ENCODE data around the gene SLC34A1.
A peak's percentile ranks its signal among the peaks of the same experiment; 100 is the strongest.

SLC34A1 gene

DNA sequence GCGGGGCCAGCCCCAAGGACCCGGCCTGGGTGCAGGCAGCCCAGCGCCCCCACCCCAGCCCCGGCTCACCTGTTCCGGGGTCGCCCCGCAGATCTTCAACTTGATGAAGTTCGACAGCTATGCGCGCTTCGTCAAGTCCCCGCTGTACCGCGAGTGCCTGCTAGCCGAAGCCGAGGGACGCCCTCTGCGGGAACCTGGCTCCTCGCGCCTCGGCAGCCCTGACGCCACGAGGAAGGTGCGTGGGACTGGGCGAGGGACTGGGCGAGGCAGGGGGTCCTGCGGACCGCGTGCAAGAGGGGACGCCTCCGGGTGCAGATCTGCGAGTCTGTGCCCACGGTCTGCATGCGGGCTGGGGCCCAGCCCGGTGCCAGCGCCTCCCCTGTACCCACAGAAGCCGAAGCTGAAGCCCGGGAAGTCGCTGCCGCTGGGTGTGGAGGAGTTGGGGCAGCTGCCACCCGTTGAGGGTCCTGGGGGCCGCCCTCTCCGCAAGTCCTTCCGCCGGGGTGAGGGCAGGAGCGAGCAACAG is 16.8 kb upstream of the SLC34A1 start:
- Histone ChIP-seq H3K9me3 (ENCODE audit: insufficient read depth, low read length) (no peaks in the 10 kb centered on the region), H3K27ac (ENCODE audit: low read depth, low read length) (no peak overlapping the region), H2AFZ (ENCODE audit: low read depth, low read length, severe bottlenecking) (no peak overlapping the region), H3K27me3 (ENCODE audit: low read length) (no peaks in the 10 kb centered on the region), H3K79me2 (ENCODE audit: insufficient read depth, low read length) (no peaks in the 10 kb centered on the region), H4K20me1 (ENCODE audit: low read depth, low read length) (no peaks in the 10 kb centered on the region), H3K36me3 (ENCODE audit: low read length) (no peaks in the 10 kb centered on the region), H3K9me2 (replicated peaks; ENCODE audit: insufficient read depth, low read length) (no peaks in the 10 kb centered on the region), H3K4me3 (ENCODE audit: insufficient read depth, low read length, poor library complexity, severe bottlenecking) (no peak overlapping the region), H3K9ac (ENCODE audit: low read length) (no peak overlapping the region), H3K4me2 (ENCODE audit: low read depth, low read length, poor library complexity, severe bottlenecking) (no peak overlapping the region), H3F3A (ENCODE audit: insufficient read depth) (peaks cover under 1% of the 10 kb centered on the region; the same call in 1 of the 2 replicates)
- TF ChIP-seq, protein P1, sequence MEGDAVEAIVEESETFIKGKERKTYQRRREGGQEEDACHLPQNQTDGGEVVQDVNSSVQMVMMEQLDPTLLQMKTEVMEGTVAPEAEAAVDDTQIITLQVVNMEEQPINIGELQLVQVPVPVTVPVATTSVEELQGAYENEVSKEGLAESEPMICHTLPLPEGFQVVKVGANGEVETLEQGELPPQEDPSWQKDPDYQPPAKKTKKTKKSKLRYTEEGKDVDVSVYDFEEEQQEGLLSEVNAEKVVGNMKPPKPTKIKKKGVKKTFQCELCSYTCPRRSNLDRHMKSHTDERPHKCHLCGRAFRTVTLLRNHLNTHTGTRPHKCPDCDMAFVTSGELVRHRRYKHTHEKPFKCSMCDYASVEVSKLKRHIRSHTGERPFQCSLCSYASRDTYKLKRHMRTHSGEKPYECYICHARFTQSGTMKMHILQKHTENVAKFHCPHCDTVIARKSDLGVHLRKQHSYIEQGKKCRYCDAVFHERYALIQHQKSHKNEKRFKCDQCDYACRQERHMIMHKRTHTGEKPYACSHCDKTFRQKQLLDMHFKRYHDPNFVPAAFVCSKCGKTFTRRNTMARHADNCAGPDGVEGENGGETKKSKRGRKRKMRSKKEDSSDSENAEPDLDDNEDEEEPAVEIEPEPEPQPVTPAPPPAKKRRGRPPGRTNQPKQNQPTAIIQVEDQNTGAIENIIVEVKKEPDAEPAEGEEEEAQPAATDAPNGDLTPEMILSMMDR (IDR thresholded peaks at IDR 0.05; ENCODE audit: insufficient read depth, low read length, poor library complexity, severe bottlenecking), result no peak
- TF ChIP-seq EZH2phosphoT487 (conservative IDR thresholded peaks at IDR 0.05; ENCODE audit: low read length), result no peak

DNA sequence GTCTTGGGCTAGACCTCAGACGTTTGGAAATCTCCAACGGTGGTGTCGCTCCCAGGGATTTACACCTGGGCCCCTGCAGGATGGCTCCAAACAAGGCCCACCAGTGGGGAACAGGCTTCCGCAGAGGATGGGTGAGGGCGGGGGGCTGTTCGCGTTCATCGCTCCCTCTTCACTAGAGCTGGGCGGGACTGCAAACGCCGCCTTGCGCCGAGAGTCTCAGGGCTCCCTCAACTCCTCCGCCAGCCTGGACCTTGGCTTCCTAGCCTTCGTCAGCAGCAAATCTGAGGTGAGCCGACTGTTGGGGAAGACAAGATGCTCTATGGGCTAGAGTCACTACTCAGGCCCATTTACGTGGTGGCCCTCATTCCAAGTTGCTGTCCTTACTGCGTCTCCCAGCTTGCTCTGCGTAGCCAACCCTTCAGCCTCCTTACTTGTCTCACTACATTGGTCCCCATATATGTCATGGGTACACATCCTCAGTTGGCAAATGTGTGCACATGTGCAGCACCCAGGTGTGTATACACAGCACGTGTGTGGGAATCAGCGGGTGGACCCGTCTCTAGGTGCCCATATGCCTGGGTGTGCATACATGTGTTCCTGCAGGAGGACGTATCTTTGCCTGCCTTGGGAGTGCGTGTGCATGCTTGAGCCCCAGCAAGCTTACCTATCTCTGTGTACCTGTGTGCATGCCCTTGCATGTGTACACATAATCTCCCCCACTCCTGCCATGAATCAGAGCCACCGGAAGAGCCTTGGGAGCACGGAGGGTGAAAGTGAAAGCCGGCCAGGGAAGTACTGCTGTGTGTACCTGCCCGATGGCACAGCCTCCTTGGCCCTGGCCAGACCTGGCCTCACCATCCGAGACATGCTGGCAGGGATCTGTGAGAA is 16.0 kb upstream of the SLC34A1 start:
- Histone ChIP-seq H2AFZ (ENCODE audit: low read depth, low read length, severe bottlenecking) (no peak overlapping the region), H3K9me3 (ENCODE audit: insufficient read depth, low read length) (no peaks in the 10 kb centered on the region), H3K27me3 (ENCODE audit: low read length) (no peaks in the 10 kb centered on the region), H3K79me2 (ENCODE audit: insufficient read depth, low read length) (no peaks in the 10 kb centered on the region), H3K4me2 (ENCODE audit: low read depth, low read length, poor library complexity, severe bottlenecking) (no peak overlapping the region), H4K20me1 (ENCODE audit: low read depth, low read length) (no peaks in the 10 kb centered on the region), H3K9ac (ENCODE audit: low read length) (no peak overlapping the region), H3K36me3 (ENCODE audit: low read length) (no peaks in the 10 kb centered on the region), H3K9me2 (replicated peaks; ENCODE audit: insufficient read depth, low read length) (no peaks in the 10 kb centered on the region), H3K27ac (ENCODE audit: low read depth, low read length) (no peak overlapping the region), H3F3A (ENCODE audit: insufficient read depth) (no peaks in the 10 kb centered on the region), H3K4me3 (ENCODE audit: insufficient read depth, low read length, poor library complexity, severe bottlenecking) (no peak overlapping the region)
- no peak for TF ChIP-seq EZH2phosphoT487 (conservative IDR thresholded peaks at IDR 0.05; ENCODE audit: low read length)
- TF ChIP-seq, protein P1 (IDR thresholded peaks at IDR 0.05; ENCODE audit: insufficient read depth, low read length, poor library complexity, severe bottlenecking), result no peak

DNA sequence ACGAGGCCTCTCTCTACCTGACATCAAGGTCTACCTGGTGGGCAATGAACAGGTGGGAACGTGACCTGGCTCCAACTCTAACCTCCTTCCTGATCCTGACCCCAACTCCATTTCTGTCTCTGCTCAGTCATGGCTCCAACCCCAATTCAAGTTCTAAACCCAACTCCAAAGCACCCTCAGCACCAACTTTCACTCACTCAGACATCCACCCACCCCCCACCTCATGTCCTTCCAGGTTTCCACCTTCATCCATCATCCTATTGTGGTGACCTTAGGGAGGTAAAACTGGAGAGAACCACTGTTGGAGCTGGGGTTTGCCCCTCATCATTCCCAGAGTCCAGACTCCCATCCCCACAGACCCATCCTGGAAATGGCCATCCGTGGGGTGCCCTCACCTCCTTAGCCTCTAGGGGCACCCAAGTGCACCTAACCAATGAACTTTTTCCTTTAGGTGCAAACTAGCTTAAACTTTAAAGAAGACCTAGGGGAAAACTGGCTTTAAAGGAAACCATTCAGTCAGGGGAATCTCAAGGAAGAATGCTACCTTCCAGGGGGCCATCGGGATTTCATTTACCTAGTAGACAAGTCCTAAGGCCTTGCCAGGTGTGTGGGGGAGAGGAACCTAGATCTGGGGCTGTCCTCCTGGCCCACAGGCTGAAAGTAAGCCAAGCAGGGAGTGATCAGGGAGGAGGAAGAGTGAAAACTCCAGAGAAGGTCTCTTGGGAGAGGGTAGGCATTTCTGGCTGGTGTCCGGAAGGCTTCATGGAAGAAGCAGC is 15.2 kb upstream of the SLC34A1 start:
- H3K36me3 ChIP-seq (ENCODE audit: low read length), result no peaks in the 10 kb centered on the region
- H3K27me3 ChIP-seq (ENCODE audit: low read length), result no peaks in the 10 kb centered on the region
- TF ChIP-seq, protein P1 (IDR thresholded peaks at IDR 0.05; ENCODE audit: insufficient read depth, low read length, poor library complexity, severe bottlenecking), result peak; percentile 84
- TF ChIP-seq EZH2phosphoT487 (conservative IDR thresholded peaks at IDR 0.05; ENCODE audit: low read length), result no peak
- H3K9me2 ChIP-seq (replicated peaks; ENCODE audit: insufficient read depth, low read length), result no peaks in the 10 kb centered on the region
- no peaks in the 10 kb centered on the region for H3F3A ChIP-seq (ENCODE audit: insufficient read depth)
- peak overlapping the region; percentile 31; the same call in 1 of the 2 replicates for H3K27ac ChIP-seq (ENCODE audit: low read depth, low read length)
- no peaks in the 10 kb centered on the region for H3K79me2 ChIP-seq (ENCODE audit: insufficient read depth, low read length)
- H4K20me1 ChIP-seq (ENCODE audit: low read depth, low read length), result no peaks in the 10 kb centered on the region
- no peak overlapping the region for H3K9ac ChIP-seq (ENCODE audit: low read length)
- H3K9me3 ChIP-seq (ENCODE audit: insufficient read depth, low read length), result no peaks in the 10 kb centered on the region
- no peak overlapping the region for H3K4me2 ChIP-seq (ENCODE audit: low read depth, low read length, poor library complexity, severe bottlenecking)
- no peak overlapping the region for H2AFZ ChIP-seq (ENCODE audit: low read depth, low read length, severe bottlenecking)
- H3K4me3 ChIP-seq (ENCODE audit: insufficient read depth, low read length, poor library complexity, severe bottlenecking), result no peak overlapping the region

Measured in SU-DHL-6 (cell line).